ENCODE data around the gene SORD.

DNA sequence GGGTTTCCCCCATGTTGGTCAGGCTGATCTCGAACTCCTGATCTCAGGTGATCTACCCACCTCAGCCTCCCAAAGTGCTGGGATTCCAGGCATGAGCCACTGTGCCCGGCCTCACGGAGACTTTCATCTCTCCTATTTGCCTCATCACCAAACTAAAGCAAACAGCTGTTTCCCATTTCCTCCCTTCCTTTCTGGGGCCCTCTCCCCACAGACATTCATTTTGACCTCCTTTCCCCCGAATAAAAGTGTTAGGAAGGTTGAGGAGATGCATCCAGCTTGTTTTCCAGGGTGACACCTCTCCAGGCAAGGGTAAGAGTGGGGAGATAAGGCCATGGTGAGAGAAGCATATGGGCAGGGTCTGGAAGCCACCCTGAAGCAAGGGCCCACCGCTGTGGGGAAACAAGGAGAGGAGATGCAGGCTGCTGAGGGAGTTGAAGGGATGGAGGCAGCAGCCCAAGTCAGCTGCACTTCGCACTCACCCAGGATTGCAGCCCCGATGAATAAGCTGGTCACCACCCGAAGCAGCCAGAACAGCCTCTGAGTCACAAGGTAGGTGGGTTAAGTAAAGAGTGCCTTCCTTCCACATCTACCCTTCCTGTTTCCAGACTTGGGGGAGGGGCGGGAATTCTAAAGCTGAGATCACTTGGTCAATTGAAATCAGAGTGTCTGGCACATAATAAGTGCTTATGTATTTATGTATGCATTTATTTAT is 98.9 kb downstream of the SORD start:
- no peak for TF ChIP-seq POLR2AphosphoS5 (IDR thresholded peaks at IDR 0.05)
- TF ChIP-seq, protein P1, sequence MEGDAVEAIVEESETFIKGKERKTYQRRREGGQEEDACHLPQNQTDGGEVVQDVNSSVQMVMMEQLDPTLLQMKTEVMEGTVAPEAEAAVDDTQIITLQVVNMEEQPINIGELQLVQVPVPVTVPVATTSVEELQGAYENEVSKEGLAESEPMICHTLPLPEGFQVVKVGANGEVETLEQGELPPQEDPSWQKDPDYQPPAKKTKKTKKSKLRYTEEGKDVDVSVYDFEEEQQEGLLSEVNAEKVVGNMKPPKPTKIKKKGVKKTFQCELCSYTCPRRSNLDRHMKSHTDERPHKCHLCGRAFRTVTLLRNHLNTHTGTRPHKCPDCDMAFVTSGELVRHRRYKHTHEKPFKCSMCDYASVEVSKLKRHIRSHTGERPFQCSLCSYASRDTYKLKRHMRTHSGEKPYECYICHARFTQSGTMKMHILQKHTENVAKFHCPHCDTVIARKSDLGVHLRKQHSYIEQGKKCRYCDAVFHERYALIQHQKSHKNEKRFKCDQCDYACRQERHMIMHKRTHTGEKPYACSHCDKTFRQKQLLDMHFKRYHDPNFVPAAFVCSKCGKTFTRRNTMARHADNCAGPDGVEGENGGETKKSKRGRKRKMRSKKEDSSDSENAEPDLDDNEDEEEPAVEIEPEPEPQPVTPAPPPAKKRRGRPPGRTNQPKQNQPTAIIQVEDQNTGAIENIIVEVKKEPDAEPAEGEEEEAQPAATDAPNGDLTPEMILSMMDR (IDR thresholded peaks at IDR 0.05): no peak

All from suprapubic skin (tissue), 3 donors.